Measurements from ENCODE around the gene PRDM11.

PRDM11 gene

GRCh38 chr11:45142241-45143055 lies 4.0 kb upstream of the PRDM11 start:
- DNase-seq (ENCODE audit: low read depth) = no peak

- DNase-seq (ENCODE audit: low read depth) = no peak
Measured at GRCh38 chr11:45143494-45143893, 2.9 kb upstream of the PRDM11 start.

GRCh38 chr11:45144126-45145082 lies 2.0 kb upstream of the PRDM11 start:
- no peak for DNase-seq (ENCODE audit: low read depth)

- DNase-seq (ENCODE audit: low read depth) = no peak
Measured at GRCh38 chr11:45145083-45145378, 1.4 kb upstream of the PRDM11 start.

- no peak for DNase-seq (ENCODE audit: low read depth)
Measured at GRCh38 chr11:45145379-45146071, 914 bp upstream of the PRDM11 start.

- DNase-seq (ENCODE audit: low read depth) = peak; percentile 76
Measured at GRCh38 chr11:45147017-45147728, 734 bp downstream of the PRDM11 start.

- no peak for DNase-seq (ENCODE audit: low read depth)
Measured at GRCh38 chr11:45147891-45148675, 1.6 kb downstream of the PRDM11 start.

- no peak for DNase-seq (ENCODE audit: low read depth)
Measured at GRCh38 chr11:45149483-45150056, 3.1 kb downstream of the PRDM11 start.

GRCh38 chr11:45150301-45150700 lies 3.9 kb downstream of the PRDM11 start:
- DNase-seq (ENCODE audit: low read depth) = no peak

- no peak for DNase-seq (ENCODE audit: low read depth)
Measured at GRCh38 chr11:45150943-45151342, 4.5 kb downstream of the PRDM11 start.

GRCh38 chr11:45151362-45151982 lies 5.0 kb downstream of the PRDM11 start:
- no peak for DNase-seq (ENCODE audit: low read depth)

GRCh38 chr11:45152740-45153595 lies 6.5 kb downstream of the PRDM11 start:
- DNase-seq (ENCODE audit: low read depth) = no peak

GRCh38 chr11:45154276-45154675 lies 7.8 kb downstream of the PRDM11 start:
- DNase-seq (ENCODE audit: low read depth) = no peak

GRCh38 chr11:45155058-45155551 lies 8.7 kb downstream of the PRDM11 start:
- DNase-seq (ENCODE audit: low read depth) = no peak

- no peak for DNase-seq (ENCODE audit: low read depth)
Measured at GRCh38 chr11:45155627-45156180, 9.3 kb downstream of the PRDM11 start.

- no peak for DNase-seq (ENCODE audit: low read depth)
Measured at GRCh38 chr11:45156201-45156600, 9.8 kb downstream of the PRDM11 start.

- no peak for DNase-seq (ENCODE audit: low read depth)
Measured at GRCh38 chr11:45156741-45157140, 10.3 kb downstream of the PRDM11 start.
